ENCODE measurements around the gene DHH. TPM values are rescaled to one million over a fixed set of nuclear protein-coding genes. Genes with fewer than 3 reads are reported as not detected.
A peak's percentile ranks its signal among the peaks of the same experiment; 100 is the strongest.

Gene DHH
- total and polyA plus RNA-seq, 9 of the 15 experiments (the other 6 are each of a cell fraction or from before 2014, with no cell fraction given): 0.07 to 2.6 (median 0.54) TPM

DNA sequence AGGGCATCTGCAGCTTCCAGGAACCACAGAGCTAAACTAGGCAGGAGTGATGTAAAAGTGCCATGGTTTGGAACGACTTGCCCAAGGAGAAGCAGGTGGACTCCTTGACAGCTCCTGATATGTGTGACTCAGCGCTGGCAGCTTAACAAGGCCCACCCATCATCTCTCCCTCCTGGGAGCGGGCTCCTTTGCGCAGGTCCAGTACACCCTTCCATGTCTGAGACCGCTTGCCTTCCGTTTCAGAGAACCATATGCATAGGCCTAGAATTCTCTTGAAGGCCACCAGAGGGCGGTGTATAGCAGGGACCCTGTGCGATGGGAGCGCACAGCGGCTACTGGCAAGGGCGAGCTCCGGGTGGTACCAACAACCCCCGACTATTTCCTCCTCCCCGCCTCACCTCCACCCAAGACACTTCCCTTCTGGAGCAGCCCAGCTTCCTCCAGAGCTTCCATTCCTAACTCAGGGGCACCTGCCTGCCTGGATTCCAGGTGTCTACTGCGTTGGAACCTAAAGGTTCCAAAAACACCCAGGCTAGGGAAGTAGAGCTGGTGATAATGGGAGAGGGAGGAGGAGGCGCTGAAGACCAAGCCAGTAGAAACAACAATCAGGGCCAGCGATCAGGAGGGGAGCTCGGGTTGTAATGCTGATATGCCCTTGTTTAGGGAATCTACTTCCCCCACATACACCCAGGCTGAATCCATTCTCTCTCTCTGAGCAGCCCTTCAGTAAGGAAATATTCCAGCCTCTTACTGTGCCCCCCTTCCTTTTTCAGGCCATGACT is 6.3 kb downstream of the DHH start (continued):
- TF ChIP-seq HMG20B (CRISPR knock-in tag; IDR thresholded peaks at IDR 0.05): no peak
- TF ChIP-seq ZMIZ1 (IDR thresholded peaks at IDR 0.05; ENCODE audit: low read depth in 2 of 2, low read length in 2 of 2): peak in 1 of 2 experiments; percentile 72; a peak in 1 of 4 replicates
- 0 out of 2 replicates have a peak, but pooled peaks have one; percentile 29 for TF ChIP-seq CBFB (CRISPR knock-in tag; IDR thresholded peaks at IDR 0.05)
- TF ChIP-seq CREB3L1 (IDR thresholded peaks at IDR 0.05; ENCODE audit: borderline replicate concordance, low read depth): no peak
- no peak for TF ChIP-seq POLR2B (IDR thresholded peaks at IDR 0.05; ENCODE audit: low read depth, partially characterized antibody)
- no peak for TF ChIP-seq ZNF507 (tag; conservative IDR thresholded peaks at IDR 0.05)
- TF ChIP-seq TGIF2 (CRISPR knock-in tag; IDR thresholded peaks at IDR 0.05): no peak
- TF ChIP-seq ZNF512 (tag; IDR thresholded peaks at IDR 0.05): no peak
- TF ChIP-seq ETV5 (CRISPR knock-in tag; IDR thresholded peaks at IDR 0.05; ENCODE audit: low read depth): peak; percentile 49; the same call in 1 of the 2 replicates
- TF ChIP-seq EP300 (IDR thresholded peaks at IDR 0.05; ENCODE audit: low read length): peak; percentile 39; the same call in 1 of the 2 replicates
- no peak for TF ChIP-seq ASH1L (IDR thresholded peaks at IDR 0.05; ENCODE audit: borderline replicate concordance, low read depth, partially characterized antibody)
- TF ChIP-seq, protein P1, sequence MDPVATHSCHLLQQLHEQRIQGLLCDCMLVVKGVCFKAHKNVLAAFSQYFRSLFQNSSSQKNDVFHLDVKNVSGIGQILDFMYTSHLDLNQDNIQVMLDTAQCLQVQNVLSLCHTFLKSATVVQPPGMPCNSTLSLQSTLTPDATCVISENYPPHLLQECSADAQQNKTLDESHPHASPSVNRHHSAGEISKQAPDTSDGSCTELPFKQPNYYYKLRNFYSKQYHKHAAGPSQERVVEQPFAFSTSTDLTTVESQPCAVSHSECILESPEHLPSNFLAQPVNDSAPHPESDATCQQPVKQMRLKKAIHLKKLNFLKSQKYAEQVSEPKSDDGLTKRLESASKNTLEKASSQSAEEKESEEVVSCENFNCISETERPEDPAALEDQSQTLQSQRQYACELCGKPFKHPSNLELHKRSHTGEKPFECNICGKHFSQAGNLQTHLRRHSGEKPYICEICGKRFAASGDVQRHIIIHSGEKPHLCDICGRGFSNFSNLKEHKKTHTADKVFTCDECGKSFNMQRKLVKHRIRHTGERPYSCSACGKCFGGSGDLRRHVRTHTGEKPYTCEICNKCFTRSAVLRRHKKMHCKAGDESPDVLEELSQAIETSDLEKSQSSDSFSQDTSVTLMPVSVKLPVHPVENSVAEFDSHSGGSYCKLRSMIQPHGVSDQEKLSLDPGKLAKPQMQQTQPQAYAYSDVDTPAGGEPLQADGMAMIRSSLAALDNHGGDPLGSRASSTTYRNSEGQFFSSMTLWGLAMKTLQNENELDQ (CRISPR knock-in tag; IDR thresholded peaks at IDR 0.05; ENCODE audit: borderline replicate concordance): no peak
- 0 out of 2 replicates have a peak, but pooled peaks have one; percentile 40 for TF ChIP-seq KLF16 (IDR thresholded peaks at IDR 0.05)
- no peak for TF ChIP-seq FOXA1 (IDR thresholded peaks at IDR 0.05; ENCODE audit: borderline replicate concordance)
- no peak; the same call in 1 of the 2 replicates for TF ChIP-seq ARID2 (IDR thresholded peaks at IDR 0.05)
- TF ChIP-seq BMI1 (IDR thresholded peaks at IDR 0.05; ENCODE audit: low read length): no peak
